RWPE1 (cell line): ENCODE results near the gene DNLZ.
A peak's percentile ranks its signal among the peaks of the same experiment; 100 is the strongest.

ENCODE experiments used
- CTCF ChIA-PET: fragments of 350-600 bp; sonication (Branson Sonifier 250); formaldehyde crosslinking; extraction: SDS; loops from one replicate; lab custom pipeline; 2021; lab: Yijun Ruan, JAX
- POLR2A ChIA-PET: fragments of 400-600 bp; formaldehyde crosslinking; extraction: SDS; loops from one replicate; lab custom pipeline; 2020; ENCODE audit warnings: antibody characterized with exemption; ENCODE audit not compliant: low non-redundant PET; lab: Yijun Ruan, JAX
- DNase-seq: peaks from one replicate; pipeline ENCODE4 v3.0.0; 2012; ENCODE audit warnings: low spot score
- H3K27ac ChIP-seq: fragments of 450-650 bp; 2 replicates; pipeline ENCODE4 v1.5.1; 2017
- CTCF ChIP-seq: fragments of 450-650 bp; conservative IDR thresholded peaks from 2 replicates; pipeline ENCODE4 v1.5.1; 2017; ENCODE audit warnings: low read depth, mild to moderate bottlenecking

The DNLZ gene

GRCh38 chr9:136379401-136379800 lies 15.9 kb upstream of the DNLZ start:
- CTCF ChIA-PET: interaction anchor here (0.7 kb wide), 1 partner anchor 64 kb away, joined by 5 read pairs; no protein-coding TSS in a partner anchor

GRCh38 chr9:136379003-136379287 lies 15.4 kb upstream of the DNLZ start:
- ChIA-PET CTCF (no interaction called here), POLR2A (no interaction called here)
- no peak overlapping the region for H3K27ac ChIP-seq
- DNase-seq: no peak
- TF ChIP-seq CTCF: no peak

More at GRCh38 chr9:136379401-136379800, 15.9 kb upstream of the DNLZ start:
- H3K27ac ChIP-seq: peak overlapping the region; percentile 2; the same call in 1 of the 2 replicates
- POLR2A ChIA-PET: no interaction called here
- no peak for TF ChIP-seq CTCF
- DNase-seq: no peak

- POLR2A ChIA-PET: no interaction called here
- H3K27ac ChIP-seq: no peak overlapping the region
- CTCF ChIA-PET: no interaction called here
- DNase-seq: no peak
- TF ChIP-seq CTCF: no peak
Observed at GRCh38 chr9:136378170-136379002, 14.8 kb upstream of the DNLZ start.

- DNase-seq: no peak
- H3K27ac ChIP-seq: peak overlapping the region; percentile 42
- POLR2A ChIA-PET: no interaction called here
- CTCF ChIA-PET: interaction anchor here (0.6 to 1.2 kb wide), 5 partner anchors 12 to 655 kb away, joined by 3 to 12 read pairs (median 3); partner anchors contain the start of gene DNLZ
- no peak for TF ChIP-seq CTCF
Observed at GRCh38 chr9:136377341-136378169, 14.0 kb upstream of the DNLZ start.

- ChIA-PET CTCF (interaction anchor here (0.5 kb wide), 1 partner anchor 297 kb away, joined by 3 read pairs; no protein-coding TSS in a partner anchor), POLR2A (no interaction called here)
- peak overlapping the region; percentile 42 for H3K27ac ChIP-seq
- DNase-seq: no peak
- TF ChIP-seq CTCF: no peak
Observed at GRCh38 chr9:136376457-136376856, 12.9 kb upstream of the DNLZ start.

- no peak for TF ChIP-seq CTCF
- POLR2A ChIA-PET: no interaction called here
- CTCF ChIA-PET: interaction anchor here (0.5 to 1.9 kb wide), 6 partner anchors 13 to 150 kb away, joined by 3 to 7 read pairs (median 4); no protein-coding TSS in a partner anchor
- DNase-seq: no peak
- H3K27ac ChIP-seq: peak overlapping the region; percentile 42
Observed at GRCh38 chr9:136375096-136375495, 11.6 kb upstream of the DNLZ start.
